ENCODE data around the gene MBOAT2.
"Not testable (repeated sequence)": the region's sequence is repeated elsewhere in the genome, so short reads cannot be mapped to it uniquely, and the experiment has no call there.

MBOAT2 gene

DNA sequence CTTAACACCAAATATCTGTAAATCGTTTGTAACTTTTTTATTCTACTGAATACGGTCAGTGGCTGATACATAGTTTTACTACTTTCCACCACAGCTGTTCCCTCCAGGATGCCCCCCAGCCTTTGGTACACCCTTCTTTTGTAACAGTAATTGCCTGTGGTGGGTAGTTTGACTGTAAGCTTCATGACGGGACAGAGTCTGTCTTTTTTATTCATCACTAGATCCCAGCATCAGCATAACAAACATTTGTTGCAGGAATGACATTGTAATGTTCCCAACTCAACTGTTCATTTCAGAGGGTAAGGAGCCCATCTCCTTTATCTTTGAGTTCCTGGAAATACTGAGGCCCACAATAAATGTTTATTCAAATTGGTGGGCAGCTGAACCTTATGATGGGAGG lies 67.5 kb downstream of the MBOAT2 start:
- Histone ChIP-seq H3K27ac (no peak overlapping the region), H3K4me2 (no peak overlapping the region), H3K36me3 (ENCODE audit: insufficient read depth) (no peaks in the 10 kb centered on the region), H3K4me3 (IDR thresholded peaks at IDR 0.05; ENCODE audit: insufficient read depth, low read depth, low read length) (no peak overlapping the region), H3K27me3 (ENCODE audit: insufficient read depth, low read depth) (no peaks in the 10 kb centered on the region), H3K9ac (no peak overlapping the region), H2AFZ (ENCODE audit: low read depth) (no peak overlapping the region), H3K79me2 (ENCODE audit: insufficient read depth, low read depth) (no peaks in the 10 kb centered on the region), H4K20me1 (ENCODE audit: insufficient read depth) (no peaks in the 10 kb centered on the region), H3K4me1 (ENCODE audit: low read depth, poor library complexity, severe bottlenecking) (no peaks in the 10 kb centered on the region)
- TF ChIP-seq, protein P1, sequence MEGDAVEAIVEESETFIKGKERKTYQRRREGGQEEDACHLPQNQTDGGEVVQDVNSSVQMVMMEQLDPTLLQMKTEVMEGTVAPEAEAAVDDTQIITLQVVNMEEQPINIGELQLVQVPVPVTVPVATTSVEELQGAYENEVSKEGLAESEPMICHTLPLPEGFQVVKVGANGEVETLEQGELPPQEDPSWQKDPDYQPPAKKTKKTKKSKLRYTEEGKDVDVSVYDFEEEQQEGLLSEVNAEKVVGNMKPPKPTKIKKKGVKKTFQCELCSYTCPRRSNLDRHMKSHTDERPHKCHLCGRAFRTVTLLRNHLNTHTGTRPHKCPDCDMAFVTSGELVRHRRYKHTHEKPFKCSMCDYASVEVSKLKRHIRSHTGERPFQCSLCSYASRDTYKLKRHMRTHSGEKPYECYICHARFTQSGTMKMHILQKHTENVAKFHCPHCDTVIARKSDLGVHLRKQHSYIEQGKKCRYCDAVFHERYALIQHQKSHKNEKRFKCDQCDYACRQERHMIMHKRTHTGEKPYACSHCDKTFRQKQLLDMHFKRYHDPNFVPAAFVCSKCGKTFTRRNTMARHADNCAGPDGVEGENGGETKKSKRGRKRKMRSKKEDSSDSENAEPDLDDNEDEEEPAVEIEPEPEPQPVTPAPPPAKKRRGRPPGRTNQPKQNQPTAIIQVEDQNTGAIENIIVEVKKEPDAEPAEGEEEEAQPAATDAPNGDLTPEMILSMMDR (conservative IDR thresholded peaks at IDR 0.05; ENCODE audit: low read depth, low read length) = no peak

DNA sequence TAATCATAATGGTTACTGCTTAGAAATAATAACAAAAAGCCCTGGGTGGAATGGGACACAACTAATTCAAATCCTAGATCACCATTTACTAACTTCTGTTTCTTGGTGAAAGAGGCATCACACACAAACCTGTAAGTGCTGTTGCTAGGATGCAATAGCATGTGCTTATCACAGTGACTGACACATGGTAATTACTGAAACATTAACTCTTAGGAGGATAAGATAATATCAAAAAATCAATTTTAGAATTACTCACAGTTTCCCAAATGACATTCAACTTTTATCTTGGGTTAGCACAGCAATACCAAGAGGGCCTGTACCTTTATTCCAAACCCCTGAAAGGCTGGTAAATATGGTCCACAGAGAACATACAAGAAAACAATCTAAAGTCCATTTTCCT lies 69.1 kb downstream of the MBOAT2 start:
- no peak overlapping the region for H3K4me2 ChIP-seq
- no peak overlapping the region for H3K27ac ChIP-seq
- no peaks in the 10 kb centered on the region for H4K20me1 ChIP-seq (ENCODE audit: insufficient read depth)
- H3K27me3 ChIP-seq (ENCODE audit: insufficient read depth, low read depth) = no peaks in the 10 kb centered on the region
- H3K4me1 ChIP-seq (ENCODE audit: low read depth, poor library complexity, severe bottlenecking) = no peaks in the 10 kb centered on the region
- no peak overlapping the region for H3K9ac ChIP-seq
- H3K4me3 ChIP-seq (IDR thresholded peaks at IDR 0.05; ENCODE audit: insufficient read depth, low read depth, low read length) = no peak overlapping the region
- TF ChIP-seq, protein P1 (conservative IDR thresholded peaks at IDR 0.05; ENCODE audit: low read depth, low read length) = no peak
- H3K79me2 ChIP-seq (ENCODE audit: insufficient read depth, low read depth) = no peaks in the 10 kb centered on the region
- H3K36me3 ChIP-seq (ENCODE audit: insufficient read depth) = no peaks in the 10 kb centered on the region
- H2AFZ ChIP-seq (ENCODE audit: low read depth) = no peak overlapping the region

DNA sequence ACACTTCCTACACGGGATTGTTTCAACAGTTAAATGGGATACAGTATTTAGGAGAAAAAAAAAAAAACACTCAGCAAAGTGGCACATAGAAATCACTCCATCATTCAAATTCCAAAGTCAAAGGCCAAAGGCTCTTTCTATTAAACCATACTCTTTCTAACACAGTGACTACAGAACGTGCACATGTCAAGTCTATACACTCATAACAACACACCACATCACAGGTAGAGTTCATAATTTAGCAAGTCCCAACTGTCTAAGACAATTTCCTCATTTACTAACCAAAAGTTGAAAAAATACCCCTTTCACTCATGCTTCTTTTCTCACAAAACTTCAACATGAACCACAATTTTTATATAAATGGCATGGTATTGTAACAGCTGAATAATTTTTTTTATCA lies 70.8 kb downstream of the MBOAT2 start:
- H3K27me3 ChIP-seq (ENCODE audit: insufficient read depth, low read depth) = no peaks in the 10 kb centered on the region
- no peaks in the 10 kb centered on the region for H3K36me3 ChIP-seq (ENCODE audit: insufficient read depth)
- no peak overlapping the region for H3K9ac ChIP-seq
- no peak overlapping the region for H3K4me2 ChIP-seq
- H3K27ac ChIP-seq = no peak overlapping the region
- H2AFZ ChIP-seq (ENCODE audit: low read depth) = no peak overlapping the region
- H4K20me1 ChIP-seq (ENCODE audit: insufficient read depth) = no peaks in the 10 kb centered on the region
- TF ChIP-seq, protein P1 (conservative IDR thresholded peaks at IDR 0.05; ENCODE audit: low read depth, low read length) = no peak
- H3K4me3 ChIP-seq (IDR thresholded peaks at IDR 0.05; ENCODE audit: insufficient read depth, low read depth, low read length) = no peak overlapping the region
- H3K4me1 ChIP-seq (ENCODE audit: low read depth, poor library complexity, severe bottlenecking) = no peaks in the 10 kb centered on the region
- H3K79me2 ChIP-seq (ENCODE audit: insufficient read depth, low read depth) = no peaks in the 10 kb centered on the region

DNA sequence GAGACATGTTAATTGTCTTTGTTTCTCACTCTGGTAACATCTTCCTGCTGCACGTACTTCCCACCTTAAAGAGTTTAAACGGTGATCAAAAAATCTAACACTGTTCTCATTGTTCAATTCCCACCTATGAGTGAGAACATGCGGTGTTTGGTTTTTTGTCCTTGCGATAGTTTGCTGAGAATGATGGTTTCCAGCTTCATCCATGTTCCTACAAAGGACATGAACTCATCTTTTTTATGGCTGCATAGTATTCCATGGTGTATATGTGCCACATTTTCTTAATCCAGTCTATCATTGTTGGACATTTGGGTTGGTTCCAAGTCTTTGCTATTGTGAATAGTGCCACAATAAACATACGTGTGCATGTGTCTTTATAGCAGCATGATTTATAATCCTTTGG lies 73.3 kb downstream of the MBOAT2 start:
- not testable (repeated sequence) for H3K4me1 ChIP-seq (ENCODE audit: low read depth, poor library complexity, severe bottlenecking)

DNA sequence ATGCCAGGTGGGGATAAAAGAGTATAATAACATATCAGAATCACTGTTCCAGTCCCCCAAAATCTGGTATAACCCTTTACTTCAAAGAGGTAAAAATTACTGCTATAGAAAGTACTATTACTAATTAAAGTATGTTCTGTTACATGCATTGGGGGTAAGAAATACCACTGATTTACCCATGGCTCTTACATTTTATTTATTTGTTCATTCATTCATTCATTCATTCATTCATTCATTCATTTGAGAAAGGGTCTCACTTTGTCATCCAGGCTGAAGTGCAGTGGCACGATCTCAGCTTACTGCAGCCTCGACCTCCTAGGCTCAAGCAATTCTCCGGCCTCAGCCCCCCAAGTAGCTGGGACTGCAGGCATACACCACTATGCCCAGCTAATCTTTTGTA lies 74.4 kb downstream of the MBOAT2 start:
- Histone ChIP-seq H2AFZ (ENCODE audit: low read depth) (no peak overlapping the region), H3K27me3 (ENCODE audit: insufficient read depth, low read depth) (no peaks in the 10 kb centered on the region), H3K79me2 (ENCODE audit: insufficient read depth, low read depth) (no peaks in the 10 kb centered on the region), H3K4me3 (IDR thresholded peaks at IDR 0.05; ENCODE audit: insufficient read depth, low read depth, low read length) (no peak overlapping the region), H3K27ac (no peak overlapping the region), H3K4me1 (ENCODE audit: low read depth, poor library complexity, severe bottlenecking) (no peaks in the 10 kb centered on the region), H3K9ac (no peak overlapping the region), H3K4me2 (no peak overlapping the region), H3K36me3 (ENCODE audit: insufficient read depth) (no peaks in the 10 kb centered on the region), H4K20me1 (ENCODE audit: insufficient read depth) (no peaks in the 10 kb centered on the region)
- TF ChIP-seq, protein P1 (conservative IDR thresholded peaks at IDR 0.05; ENCODE audit: low read depth, low read length) = no peak

More for the DNA sequence above, 73.3 kb downstream of the MBOAT2 start:
- H3K79me2 ChIP-seq (ENCODE audit: insufficient read depth, low read depth); H3K27me3 ChIP-seq (ENCODE audit: insufficient read depth, low read depth); H3K4me2 ChIP-seq; H3K9ac ChIP-seq; H4K20me1 ChIP-seq (ENCODE audit: insufficient read depth); H2AFZ ChIP-seq (ENCODE audit: low read depth); H3K4me3 ChIP-seq (IDR thresholded peaks at IDR 0.05; ENCODE audit: insufficient read depth, low read depth, low read length); H3K36me3 ChIP-seq (ENCODE audit: insufficient read depth); H3K27ac ChIP-seq: not testable (repeated sequence)

Data from KMS-11 (cell line).